ENCODE measurements around the gene CRAT.

The CRAT gene
- long read RNA-seq, donor 1, transcript CRAT-207 (15 exons, 2,253 nt), result major isoform, 5 of 12 reads
- long read RNA-seq, donor 1, partial matches to known transcripts, result 0 of 12 reads
- long read RNA-seq, donor 1, other reads (novel, unspliced or antisense), result 0 of 12 reads
- long read RNA-seq, donor 2, partial matches to known transcripts, result 6 of 9 reads
- long read RNA-seq, donor 2, other reads (novel, unspliced or antisense), result 0 of 9 reads
- long read RNA-seq, donor 3, partial matches to known transcripts, result 0 of 8 reads
- long read RNA-seq, donor 3, other reads (novel, unspliced or antisense), result 0 of 8 reads
- long read RNA-seq, donor 4, partial matches to known transcripts, result 0 of 5 reads
- long read RNA-seq, donor 4, other reads (novel, unspliced or antisense), result 0 of 5 reads
- long read RNA-seq, donor 5, partial matches to known transcripts, result 0 of 6 reads
- long read RNA-seq, donor 5, other reads (novel, unspliced or antisense), result 0 of 6 reads
- long read RNA-seq, donor 6, partial matches to known transcripts, result 6 of 11 reads
- long read RNA-seq, donor 6, other reads (novel, unspliced or antisense), result 0 of 11 reads
- long read RNA-seq, donor 7, transcript CRAT-207 (15 exons, 2,253 nt), result minor isoform, 6 of 48 reads
- long read RNA-seq, donor 7, transcript CRAT-201 (14 exons, 2,763 nt), result major isoform, 7 of 48 reads
- long read RNA-seq, donor 7, partial matches to known transcripts, result 34 of 48 reads
- long read RNA-seq, donor 7, other reads (novel, unspliced or antisense), result 0 of 48 reads
- long read RNA-seq, donor 8, partial matches to known transcripts, result 0 of 3 reads
- long read RNA-seq, donor 8, other reads (novel, unspliced or antisense), result 0 of 3 reads

DNA sequence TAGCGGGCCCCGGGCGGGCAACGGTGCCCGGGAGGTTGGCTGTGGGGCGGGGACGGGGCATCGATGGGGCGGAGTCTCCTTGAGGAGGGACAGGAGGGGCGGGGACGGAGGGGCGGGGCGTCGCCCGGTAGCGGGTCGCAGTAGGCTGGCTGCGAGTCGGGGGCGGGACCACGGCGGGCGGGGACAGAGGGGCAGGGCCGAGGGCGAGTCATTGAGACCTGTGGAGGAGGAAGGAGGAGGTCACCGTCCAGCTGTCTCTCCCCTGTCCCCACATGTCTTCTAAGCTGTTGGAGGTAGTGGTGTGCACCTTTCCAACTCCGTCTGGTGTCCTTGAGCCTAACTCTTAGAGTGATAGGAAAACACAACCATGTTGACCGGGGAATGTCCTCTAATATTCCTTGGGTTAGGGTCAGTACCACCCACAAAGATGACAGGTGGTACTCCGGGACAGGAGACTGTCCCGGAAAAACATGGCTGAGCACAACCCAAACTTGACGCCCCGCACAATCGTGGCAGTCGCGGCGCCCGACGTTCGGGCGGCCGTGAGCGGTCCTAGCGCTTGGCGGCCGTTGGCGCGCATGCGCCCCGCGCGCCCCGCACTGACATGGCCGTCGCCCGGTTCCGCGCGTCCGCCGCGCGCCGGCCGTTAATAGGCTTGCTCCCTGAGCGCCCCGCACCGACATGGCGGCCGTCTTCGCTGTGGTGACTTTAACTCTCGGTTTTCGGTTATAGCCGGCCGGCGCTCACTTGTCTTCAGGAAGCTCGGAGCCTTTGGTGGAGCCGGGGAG, at the start of gene CRAT, which contains the start of gene PTPA:
TSS of gene CRAT (minus strand) at position 54 of the 788 bp plus-strand sequence. CDS start 284 bp downstream, outside the sequence.
TSS of gene PTPA (plus strand) at position 676 of the 788 bp plus-strand sequence. CDS start 186 bp downstream, outside the sequence.
- peak; percentile 96 for DNase-seq

DNA sequence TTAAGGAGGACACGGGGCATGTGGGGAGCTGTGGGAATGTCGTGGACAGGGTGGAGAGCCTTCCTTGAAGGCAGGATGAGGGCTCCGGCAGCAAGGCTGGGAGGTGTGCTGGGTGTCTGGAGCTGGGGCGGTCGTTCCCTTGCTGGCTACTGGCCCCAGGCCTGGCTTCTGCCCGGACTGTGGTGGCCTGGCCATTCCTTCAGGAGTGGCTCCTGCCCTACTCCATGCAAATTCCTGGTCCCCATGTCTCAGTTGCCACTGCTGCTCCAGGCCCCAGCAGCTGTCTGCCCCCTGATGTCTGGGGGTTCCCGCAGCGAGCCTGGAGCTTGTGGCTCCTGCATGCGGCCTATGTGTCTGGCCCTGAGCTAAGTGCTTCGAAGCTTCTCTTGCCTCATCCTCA, 45.6 kb upstream of the CRAT start:
- no peak for DNase-seq

- DNase-seq, result no peak
Measured at GRCh38 chr9:129154866-129155477, 44.4 kb upstream of the CRAT start.

- no peak for DNase-seq
Measured at GRCh38 chr9:129151469-129151868, 40.9 kb upstream of the CRAT start.

- DNase-seq, result no peak
Measured at GRCh38 chr9:129150672-129151211, 40.1 kb upstream of the CRAT start.

DNA sequence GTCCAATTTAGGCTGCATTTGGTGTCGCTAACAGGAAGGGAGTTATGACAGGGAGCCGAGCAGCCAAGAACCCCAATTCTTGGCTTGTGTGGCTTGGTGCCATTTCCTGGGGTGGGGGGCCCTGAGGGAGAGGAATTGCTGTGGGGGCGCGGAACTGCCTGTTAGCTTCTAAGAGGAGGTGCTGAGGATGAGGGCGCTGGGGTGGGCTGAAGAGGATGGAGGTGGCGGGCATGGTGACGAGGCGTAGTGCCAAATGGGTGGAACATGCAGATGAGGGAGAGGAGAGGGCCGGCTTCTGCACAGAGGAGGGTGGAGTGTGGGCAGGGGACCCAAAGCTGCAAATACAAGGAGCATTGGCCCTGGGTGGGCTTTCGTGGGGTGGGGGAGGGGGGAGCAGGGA, 39.5 kb upstream of the CRAT start:
- DNase-seq, result no peak

- no peak for DNase-seq
Measured at GRCh38 chr9:129149442-129149841, 38.8 kb upstream of the CRAT start.

GRCh38 chr9:129148463-129149204, 38.0 kb upstream of the CRAT start:
- DNase-seq, result no peak

DNA sequence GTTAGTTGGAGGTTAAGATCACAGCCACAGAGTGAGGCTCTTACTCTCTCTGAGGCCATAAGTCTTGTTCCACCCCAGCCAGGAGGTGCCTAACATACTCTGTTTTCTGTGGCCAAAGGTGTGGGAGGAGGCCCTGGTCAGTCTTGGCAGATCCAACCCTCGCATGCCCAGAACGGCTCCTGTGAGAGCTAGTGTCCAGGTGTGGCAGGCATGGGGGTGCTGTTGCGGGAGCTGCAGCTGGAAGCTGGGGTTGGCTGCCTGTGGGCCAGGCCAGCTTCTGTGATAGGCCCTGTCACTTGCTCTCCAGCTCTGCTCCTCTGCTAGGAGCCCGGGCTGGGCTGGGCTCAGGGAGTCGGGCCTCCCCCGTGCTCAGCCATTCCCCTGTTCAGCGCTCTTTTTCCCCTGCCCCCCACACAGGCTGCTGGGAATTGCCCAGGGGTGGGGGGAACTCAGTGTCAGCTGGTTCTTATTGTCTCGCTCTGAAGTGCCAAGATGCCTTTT, 35.9 kb upstream of the CRAT start:
- no peak for DNase-seq

GRCh38 chr9:129145841-129146292, 35.3 kb upstream of the CRAT start:
- DNase-seq, result no peak

DNA sequence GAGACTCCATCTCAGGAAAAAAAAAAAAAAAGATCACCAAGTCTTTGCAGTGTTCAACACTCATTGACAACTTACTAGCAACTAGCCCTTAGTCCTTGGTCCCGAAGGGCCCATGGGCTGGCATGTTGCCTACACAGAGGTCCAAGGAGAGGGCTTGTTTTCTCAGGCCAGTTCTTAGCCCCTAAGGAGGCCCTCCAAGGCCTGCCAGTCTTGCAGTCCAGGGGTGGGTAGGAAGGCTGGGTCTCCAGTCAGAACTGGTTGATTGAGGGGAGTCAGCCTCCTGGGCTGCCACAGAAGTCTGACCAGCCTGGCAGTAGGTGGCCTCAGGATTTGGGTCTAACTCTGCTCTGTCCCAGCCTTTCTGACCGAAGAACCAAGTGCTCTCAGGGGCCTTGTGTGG, 34.7 kb upstream of the CRAT start:
- no peak for DNase-seq

DNA sequence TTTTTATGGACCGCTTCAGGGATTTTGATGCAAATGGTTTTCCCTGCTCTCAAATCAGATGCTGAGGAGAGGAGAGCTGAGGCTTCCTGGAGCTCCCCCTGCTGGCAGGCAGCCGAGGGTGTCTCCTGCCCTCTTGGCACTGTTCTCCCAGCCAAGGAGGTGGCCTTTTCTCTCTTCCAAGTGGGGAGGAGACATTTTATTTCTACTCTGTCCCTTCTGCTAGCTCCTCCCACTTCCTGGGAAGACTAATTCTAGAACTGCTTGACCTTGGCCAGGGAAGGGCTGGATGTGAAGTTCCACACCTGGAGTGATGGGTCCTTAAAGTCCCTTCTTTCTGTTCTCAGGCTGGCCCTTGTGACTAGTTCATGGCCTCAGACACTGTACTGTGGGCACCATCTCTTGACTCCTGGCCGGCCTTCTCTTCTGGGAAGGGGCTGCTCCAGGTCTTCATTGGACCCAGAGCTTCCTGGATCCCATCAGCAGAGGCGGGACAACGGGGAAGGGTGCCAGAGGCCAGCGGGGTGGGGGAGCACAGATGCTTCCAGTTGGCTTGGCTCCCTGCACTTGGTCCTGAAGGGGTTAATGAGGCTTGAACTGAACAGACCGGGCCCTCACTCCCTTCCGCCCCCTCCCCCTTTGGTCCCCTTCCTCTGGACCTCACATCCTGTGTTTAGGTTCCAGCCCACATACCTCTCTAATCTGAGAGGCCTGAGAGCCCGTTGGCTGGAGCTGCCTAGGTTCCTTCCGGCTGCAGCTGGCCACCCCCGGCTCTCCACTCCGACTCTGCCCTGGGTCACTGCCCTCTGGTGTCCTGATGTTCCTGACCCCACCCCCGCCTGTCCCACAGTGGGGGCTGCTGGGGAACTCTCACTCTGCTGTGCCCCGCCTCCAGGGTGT, 32.7 kb upstream of the CRAT start:
- peak; percentile 83 for DNase-seq

DNA sequence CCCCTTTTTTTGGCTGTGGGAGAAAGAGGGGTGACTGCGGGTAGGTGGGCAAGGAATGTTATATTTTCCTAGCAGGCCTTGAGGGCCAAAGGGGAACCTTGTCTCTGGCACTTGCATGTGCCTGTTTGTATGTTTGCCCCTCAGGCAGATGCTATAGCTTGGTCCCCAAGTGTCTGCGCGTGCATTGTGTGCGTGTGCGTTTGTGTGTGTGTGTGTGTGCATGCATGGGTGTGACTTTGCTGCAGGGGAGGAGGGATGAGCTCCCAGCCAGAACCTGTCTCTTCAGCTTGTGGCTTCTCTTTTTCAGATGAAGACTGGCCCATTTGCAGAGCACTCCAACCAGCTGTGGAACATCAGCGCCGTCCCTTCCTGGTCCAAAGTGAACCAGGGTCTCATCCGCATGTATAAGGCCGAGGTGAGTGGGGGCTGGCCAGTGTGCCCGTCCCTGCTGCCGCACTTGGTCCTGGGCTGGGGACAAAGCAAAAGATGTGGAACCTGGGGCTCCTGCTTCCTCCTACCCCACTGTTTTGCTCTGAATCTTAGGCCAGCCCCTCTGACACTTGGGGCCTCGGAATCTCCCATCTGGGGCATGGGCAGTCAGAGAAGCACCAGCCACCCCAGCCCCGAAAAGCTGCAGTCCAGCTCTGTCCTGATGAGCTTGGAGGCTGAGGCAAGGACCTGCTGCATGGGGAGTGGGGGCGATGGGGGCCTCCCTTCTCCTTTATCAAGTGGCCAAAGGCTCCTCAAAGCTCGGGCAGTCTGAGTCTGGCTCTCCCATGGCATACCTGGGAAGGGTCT, 31.7 kb upstream of the CRAT start:
- DNase-seq, result no peak

DNA sequence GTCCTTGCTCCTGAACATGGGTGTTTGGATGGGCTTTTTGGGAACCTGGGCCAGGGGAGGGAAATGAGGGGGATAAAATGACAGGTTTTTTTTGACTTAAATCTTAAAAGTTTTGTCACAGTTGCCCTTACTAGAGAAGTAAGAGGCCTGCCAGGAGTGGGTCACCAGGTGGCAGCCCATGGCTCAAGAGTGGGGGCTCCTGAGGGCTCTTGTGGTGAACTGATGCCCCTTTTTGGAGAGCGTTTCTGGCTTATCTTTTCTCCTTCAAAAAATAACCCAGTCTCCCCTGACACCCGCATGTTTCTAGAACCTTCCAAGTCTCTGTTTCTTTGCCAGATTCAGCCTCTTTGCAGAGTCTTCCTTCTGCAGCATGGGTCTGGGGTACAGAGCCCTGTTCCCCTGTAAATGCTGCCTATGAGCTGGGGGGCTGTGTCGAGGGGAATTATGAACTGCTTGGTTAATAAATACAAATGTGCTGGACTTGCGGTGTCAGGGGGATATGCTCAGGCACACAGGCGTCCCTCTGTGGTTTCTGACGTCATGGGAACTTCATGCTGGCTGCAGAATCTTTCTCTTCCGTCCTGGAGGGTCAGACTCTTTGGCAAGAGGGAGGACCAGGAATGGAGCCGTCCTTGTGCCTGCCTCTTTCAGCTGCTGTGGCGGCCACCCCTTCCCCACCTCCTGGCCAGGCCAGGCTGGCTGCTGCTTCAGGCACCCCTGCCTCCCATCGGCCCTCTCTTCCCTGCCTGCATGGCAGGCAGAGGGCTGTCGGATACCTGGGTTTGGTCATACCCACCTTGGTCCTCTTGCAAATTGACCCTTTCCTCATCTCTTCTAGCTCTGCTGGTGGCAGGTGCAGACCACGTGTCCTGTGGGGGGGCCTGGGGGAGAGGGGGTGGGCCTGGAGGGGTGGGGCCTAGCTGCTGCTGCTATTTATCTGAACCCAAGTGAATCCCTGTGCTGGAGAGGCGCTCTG, 30.8 kb upstream of the CRAT start:
- DNase-seq, result peak; percentile 66

- peak; percentile 83 for DNase-seq
Measured at GRCh38 chr9:129140397-129141065, 29.9 kb upstream of the CRAT start.

DNA sequence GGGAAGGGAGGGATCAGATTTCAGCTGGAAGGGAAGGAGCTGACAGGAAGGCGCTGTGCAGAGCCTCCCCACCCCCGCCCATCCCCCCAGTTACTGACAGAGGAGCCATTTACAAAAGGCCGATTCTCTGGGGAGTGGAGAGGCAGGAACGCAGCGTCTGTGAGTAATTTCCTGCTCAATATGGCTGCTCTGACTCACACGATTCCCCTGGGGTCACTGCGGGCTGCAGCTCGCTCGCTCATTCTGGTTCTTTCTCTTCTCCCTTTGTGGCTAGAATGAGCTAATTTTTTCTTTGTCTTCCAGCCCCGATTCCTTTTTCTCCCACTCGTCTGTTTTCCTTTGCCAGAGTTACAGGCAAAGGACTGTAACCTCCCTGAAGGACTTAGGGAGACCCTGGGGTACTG, 29.4 kb upstream of the CRAT start:
- DNase-seq, result no peak
